ENCODE data around the gene NXNL1. TPM values are rescaled to one million over a fixed set of nuclear protein-coding genes. Genes with fewer than 3 reads are reported as not detected.

The NXNL1 gene
- total and polyA plus RNA-seq, 2 donors (not counting 3 experiments of a cell fraction or from before 2014, with no cell fraction given) = not detected

GRCh38 chr19:17488593-17489391 is 28.1 kb upstream of the NXNL1 start:
- DNase-seq (ENCODE audit: low read depth, low spot score) (peak; percentile 82), FAIRE-seq (peak; percentile 42)
- CTCF ChIA-PET = no interaction called here
- Histone ChIP-seq H3K9ac (replicated peaks; ENCODE audit: extremely low read depth, insufficient read depth, low read length) (no peak overlapping the region), H4K20me1 (replicated peaks; ENCODE audit: control insufficient read depth, extremely low read depth, insufficient read depth, low read length) (no peaks in the 10 kb centered on the region), H3K9me3 (replicated peaks; ENCODE audit: control insufficient read depth, insufficient read depth, low read length) (no peaks in the 10 kb centered on the region), H3K9me1 (replicated peaks; ENCODE audit: control insufficient read depth, extremely low read depth, insufficient read depth, low read length) (no peaks in the 10 kb centered on the region), H3K27ac (ENCODE audit: insufficient read depth, low read depth, low read length) (peak overlapping the region; percentile 32), H3K27me3 (ENCODE audit: control insufficient read depth in 2 of 2, insufficient read depth in 2 of 2, low read length in 2 of 2) (no peaks in the 10 kb centered on the region), H2AFZ (ENCODE audit: low read depth, low read length) (peak overlapping the region; percentile 72), H3K4me1 (ENCODE audit: control insufficient read depth, extremely low read depth, insufficient read depth, low read length) (peaks cover 17% of the 10 kb centered on the region), H3K36me3 (ENCODE audit: control insufficient read depth in 2 of 2, extremely low read depth in 1 of 2, insufficient read depth in 2 of 2, low read length in 2 of 2) (no peaks in the 10 kb centered on the region), H3K4me3 (replicated peaks in 1 of 3; ENCODE audit: insufficient read depth in 1 of 3, low read depth in 1 of 3, low read length in 3 of 3) (peak overlapping the region in 2 of 3 experiments; percentile 1 to 15), H3K4me2 (ENCODE audit: insufficient read depth, low read length) (peak overlapping the region; percentile 57), H3K79me2 (ENCODE audit: control insufficient read depth, insufficient read depth, low read length) (no peaks in the 10 kb centered on the region)
- peak; percentile 17 for TF ChIP-seq MYC (IDR thresholded peaks at IDR 0.05; ENCODE audit: low read depth, low read length)
- peak; percentile 7 to 46 for TF ChIP-seq CTCF (IDR thresholded peaks at IDR 0.05; ENCODE audit: extremely low read depth in 1 of 2, insufficient read depth in 1 of 2, low read depth in 1 of 2, low read length in 2 of 2)
- TF ChIP-seq, protein P1, sequence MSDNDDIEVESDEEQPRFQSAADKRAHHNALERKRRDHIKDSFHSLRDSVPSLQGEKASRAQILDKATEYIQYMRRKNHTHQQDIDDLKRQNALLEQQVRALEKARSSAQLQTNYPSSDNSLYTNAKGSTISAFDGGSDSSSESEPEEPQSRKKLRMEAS (IDR thresholded peaks at IDR 0.05; ENCODE audit: insufficient read depth, insufficient read length) = peak; percentile 49
- TF ChIP-seq GATA2 (IDR thresholded peaks at IDR 0.05; ENCODE audit: insufficient read depth, insufficient read length, low read depth, low read length) = no peak
- TF ChIP-seq FOS (IDR thresholded peaks at IDR 0.05; ENCODE audit: borderline replicate concordance, insufficient read depth, low read length) = no peak
- TF ChIP-seq POLR2AphosphoS5 (IDR thresholded peaks at IDR 0.05; ENCODE audit: insufficient read depth, low read depth, low read length) = no peak
- no peak for TF ChIP-seq EZH2 (IDR thresholded peaks at IDR 0.05; ENCODE audit: borderline replicate concordance, low read depth, low read length, severe bottlenecking)
- TF ChIP-seq JUN (IDR thresholded peaks at IDR 0.05; ENCODE audit: borderline replicate concordance, insufficient read depth, insufficient read length, low read depth) = no peak
- BruUV-seq (replicated peaks) = no TSS peak
- dilution Hi-C loops (cut with MboI; ENCODE audit: extremely low pct_ligation_motif_present, low sequenced_read_pairs) = no loop called here
- intact Hi-C loops (cut with micrococcal nuclease) = loop anchor here (2.0 kb wide), 1 partner anchor 18 kb away; the partner anchor contains the start of gene SLC27A1
- POLR2A ChIA-PET = no interaction called here
